Measurements from ENCODE around the gene RTN4IP1. TPM values are rescaled to one million over a fixed set of nuclear protein-coding genes. Genes with fewer than 3 reads are reported as not detected.
"Not testable (repeated sequence)": the region's sequence is repeated elsewhere in the genome, so short reads cannot be mapped to it uniquely, and the experiment has no call there.

Gene RTN4IP1
- total RNA-seq, 1 experiment from 2014 or later: 7.3 TPM

- H3K36me3 ChIP-seq (ENCODE audit: low read depth, low read length): peaks cover 6% of the 10 kb centered on the region; the same call in 1 of the 2 replicates
- POLR2A ChIA-PET (ENCODE audit: unreplicated experiment): no interaction called here
- CTCF ChIA-PET: no interaction called here
- no peaks in the 10 kb centered on the region for H3K27me3 ChIP-seq (ENCODE audit: low read length)
- intact Hi-C loops (cut with micrococcal nuclease): no loop called here
- H3K9me2 ChIP-seq (replicated peaks; ENCODE audit: low read length): no peaks in the 10 kb centered on the region
- H3K9me3 ChIP-seq (ENCODE audit: low read length): no peaks in the 10 kb centered on the region
- H2AFZ ChIP-seq (ENCODE audit: low read length): no peak overlapping the region
- no peaks in the 10 kb centered on the region for H4K20me1 ChIP-seq (ENCODE audit: low read length)
- DNase-seq (no peak), ATAC-seq (no peak)
- H3K9ac ChIP-seq (ENCODE audit: low read length): no peak overlapping the region
- TF ChIP-seq EZH2phosphoT487 (IDR thresholded peaks at IDR 0.05; ENCODE audit: borderline replicate concordance, low read length) (no peak), EZH2 (IDR thresholded peaks at IDR 0.05; ENCODE audit: low read length, unreplicated experiment) (no peak), CTCF (conservative IDR thresholded peaks at IDR 0.05; ENCODE audit: low read depth, low read length) (no peak)
- H3K4me1 ChIP-seq (ENCODE audit: insufficient read depth, low read length): peaks cover 16% of the 10 kb centered on the region; the same call in 1 of the 2 replicates
- no peak overlapping the region for H3K4me3 ChIP-seq (ENCODE audit: low read length)
- no peak overlapping the region for H3K27ac ChIP-seq (ENCODE audit: low read length)
- no peaks in the 10 kb centered on the region for H3F3A ChIP-seq (ENCODE audit: low read length, unreplicated experiment)
- H3K79me2 ChIP-seq (ENCODE audit: low read length): no peaks in the 10 kb centered on the region
- H3K4me2 ChIP-seq (ENCODE audit: low read length): no peak overlapping the region
- BruUV-seq (replicated peaks): no TSS peak
These were observed 68.2 kb downstream of the RTN4IP1 start for GRCh38 chr6:106560996-106561685.

GRCh38 chr6:106559659-106560058 lies 69.6 kb downstream of the RTN4IP1 start:
- BruUV-seq (replicated peaks): not testable (repeated sequence)

GRCh38 chr6:106558364-106558763 lies 70.9 kb downstream of the RTN4IP1 start:
- Histone ChIP-seq H4K20me1 (ENCODE audit: low read length) (no peaks in the 10 kb centered on the region), H3K4me1 (ENCODE audit: insufficient read depth, low read length) (peaks cover 16% of the 10 kb centered on the region; the same call in 1 of the 2 replicates), H3K27ac (ENCODE audit: low read length) (no peak overlapping the region), H3K4me3 (ENCODE audit: low read length) (no peak overlapping the region), H3K36me3 (ENCODE audit: low read depth, low read length) (peaks cover 5% of the 10 kb centered on the region; the same call in 1 of the 2 replicates), H3F3A (ENCODE audit: low read length, unreplicated experiment) (no peaks in the 10 kb centered on the region), H3K9me3 (ENCODE audit: low read length) (no peaks in the 10 kb centered on the region), H3K9ac (ENCODE audit: low read length) (no peak overlapping the region), H3K27me3 (ENCODE audit: low read length) (no peaks in the 10 kb centered on the region), H3K79me2 (ENCODE audit: low read length) (no peaks in the 10 kb centered on the region), H3K9me2 (replicated peaks; ENCODE audit: low read length) (no peaks in the 10 kb centered on the region), H2AFZ (ENCODE audit: low read length) (no peak overlapping the region), H3K4me2 (ENCODE audit: low read length) (no peak overlapping the region)
- intact Hi-C loops (cut with micrococcal nuclease): no loop called here
- ATAC-seq (no peak), DNase-seq (no peak)
- no peak for TF ChIP-seq EZH2 (IDR thresholded peaks at IDR 0.05; ENCODE audit: low read length, unreplicated experiment)
- TF ChIP-seq EZH2phosphoT487 (IDR thresholded peaks at IDR 0.05; ENCODE audit: borderline replicate concordance, low read length): no peak
- TF ChIP-seq CTCF (conservative IDR thresholded peaks at IDR 0.05; ENCODE audit: low read depth, low read length): no peak
- POLR2A ChIA-PET (ENCODE audit: unreplicated experiment): no interaction called here
- CTCF ChIA-PET: no interaction called here
- no TSS peak for BruUV-seq (replicated peaks)

More at GRCh38 chr6:106559659-106560058, 69.6 kb downstream of the RTN4IP1 start:
- H3K9ac ChIP-seq (ENCODE audit: low read length); H3F3A ChIP-seq (ENCODE audit: low read length, unreplicated experiment); H3K4me2 ChIP-seq (ENCODE audit: low read length); DNase-seq; H3K4me3 ChIP-seq (ENCODE audit: low read length); H3K27ac ChIP-seq (ENCODE audit: low read length); H3K36me3 ChIP-seq (ENCODE audit: low read depth, low read length); H3K79me2 ChIP-seq (ENCODE audit: low read length); CTCF ChIA-PET; H2AFZ ChIP-seq (ENCODE audit: low read length); H4K20me1 ChIP-seq (ENCODE audit: low read length); H3K9me2 ChIP-seq (replicated peaks; ENCODE audit: low read length); ATAC-seq; intact Hi-C loops (cut with micrococcal nuclease); H3K27me3 ChIP-seq (ENCODE audit: low read length); POLR2A ChIA-PET (ENCODE audit: unreplicated experiment); H3K9me3 ChIP-seq (ENCODE audit: low read length): not testable (repeated sequence)
- H3K4me1 ChIP-seq (ENCODE audit: insufficient read depth, low read length): peaks cover 16% of the 10 kb centered on the region; the same call in 1 of the 2 replicates

Measured in PC-3 (cell line).